SU-DHL-6 (cell line): ENCODE results near the gene ITPRIPL2.

Source experiments
- H2AFZ ChIP-seq: fragments of 200-600 bp; sonication (generic); 2 replicates; pipeline ENCODE4 v1.6.1; 2014; ENCODE audit warnings: low read depth, mild to moderate bottlenecking, moderate library complexity, mixed read lengths, antibody characterized with exemption, low read length; ENCODE audit not compliant: severe bottlenecking
- H3F3A ChIP-seq: fragments of 200-600 bp; shearing (Covaris generic); 2 replicates; pipeline ENCODE4 v1.6.0; 2016; ENCODE audit warnings: antibody characterized with exemption, mild to moderate bottlenecking; ENCODE audit not compliant: insufficient read depth
- H3K27ac ChIP-seq: fragments of 200-600 bp; sonication (generic); 2 replicates; pipeline ENCODE4 v1.5.1; 2016; ENCODE audit warnings: low read depth, mild to moderate bottlenecking, low read length, moderate library complexity, mixed read lengths
- H3K27me3 ChIP-seq: fragments of 200-600 bp; sonication (generic), shearing (Covaris generic); 2 replicates; pipeline ENCODE4 v1.6.0; 2014; ENCODE audit warnings: mild to moderate bottlenecking, low read length
- H3K36me3 ChIP-seq: fragments of 200-600 bp; sonication (generic); 2 replicates; pipeline ENCODE4 v1.6.1; 2014; ENCODE audit warnings: mild to moderate bottlenecking, low read length, mixed read lengths
- H3K4me2 ChIP-seq: fragments of 300-600, 200-600 bp; shearing (Covaris generic), sonication (generic); 2 replicates; pipeline ENCODE4 v1.6.0; 2014; ENCODE audit warnings: low read length, low read depth, mild to moderate bottlenecking; ENCODE audit not compliant: poor library complexity, severe bottlenecking
- H3K4me3 ChIP-seq: fragments of 200-600 bp; sonication (generic); 2 replicates; pipeline ENCODE4 v1.5.1; 2014; ENCODE audit warnings: antibody characterized with exemption, low read length, mild to moderate bottlenecking, mixed read lengths; ENCODE audit not compliant: insufficient read depth, poor library complexity, severe bottlenecking
- H3K79me2 ChIP-seq: fragments of 200-600 bp; sonication (generic); 2 replicates; pipeline ENCODE4 v1.6.1; 2014; ENCODE audit warnings: mild to moderate bottlenecking, low read length, moderate library complexity; ENCODE audit not compliant: insufficient read depth
- H3K9ac ChIP-seq: fragments of 200-600 bp; sonication (generic); 2 replicates; pipeline ENCODE4 v1.7.0; 2014; ENCODE audit warnings: mild to moderate bottlenecking, low read length
- H3K9me2 ChIP-seq: fragments of 200-600 bp; sonication (generic); replicated peaks from 2 replicates; pipeline ENCODE4 v1.6.1; 2014; ENCODE audit warnings: low read length; ENCODE audit not compliant: insufficient read depth
- H3K9me3 ChIP-seq: fragments of 200-600 bp; sonication (generic); 2 replicates; pipeline ENCODE4 v1.6.1; 2014; ENCODE audit warnings: low read length, mixed read lengths; ENCODE audit not compliant: insufficient read depth
- H4K20me1 ChIP-seq: fragments of 200-600 bp; sonication (generic); 2 replicates; pipeline ENCODE4 v1.6.1; 2014; ENCODE audit warnings: low read depth, mild to moderate bottlenecking, antibody characterized with exemption, low read length, moderate library complexity, mixed read lengths
- CTCF ChIP-seq: fragments of 200-600 bp; sonication (generic); IDR thresholded peaks from one replicate; pipeline ENCODE4 v1.5.1; 2017; ENCODE audit warnings: antibody characterized with exemption, mild to moderate bottlenecking, low read length, moderate library complexity; ENCODE audit not compliant: insufficient read depth, poor library complexity, severe bottlenecking
- EZH2phosphoT487 ChIP-seq: fragments of 200-600 bp; sonication (generic), shearing (Covaris generic); conservative IDR thresholded peaks from 2 replicates; pipeline ENCODE4 v1.6.1; 2018; ENCODE audit warnings: mild to moderate bottlenecking, antibody characterized with exemption, low read length, moderate library complexity, mixed read lengths

ITPRIPL2 gene

GRCh38 chr16:19138601-19139000 is 24.8 kb downstream of the ITPRIPL2 start:
- Histone ChIP-seq H3K27ac (no peak overlapping the region), H3F3A (no peaks in the 10 kb centered on the region), H4K20me1 (no peaks in the 10 kb centered on the region)

GRCh38 chr16:19139436-19140091 is 25.8 kb downstream of the ITPRIPL2 start:
- no peaks in the 10 kb centered on the region for H3K36me3 ChIP-seq
- H3K79me2 ChIP-seq: no peaks in the 10 kb centered on the region
- no peaks in the 10 kb centered on the region for H3F3A ChIP-seq
- H3K9ac ChIP-seq: no peak overlapping the region
- no peak overlapping the region for H3K27ac ChIP-seq
- no peak overlapping the region for H3K4me3 ChIP-seq
- no peak overlapping the region for H2AFZ ChIP-seq
- no peaks in the 10 kb centered on the region for H3K27me3 ChIP-seq
- H4K20me1 ChIP-seq: no peaks in the 10 kb centered on the region
- H3K9me2 ChIP-seq: no peaks in the 10 kb centered on the region
- H3K9me3 ChIP-seq: no peaks in the 10 kb centered on the region
- no peak overlapping the region for H3K4me2 ChIP-seq
- TF ChIP-seq CTCF (no peak), EZH2phosphoT487 (no peak)

More at GRCh38 chr16:19138601-19139000, 24.8 kb downstream of the ITPRIPL2 start:
- no peak overlapping the region for H2AFZ ChIP-seq
- no peak overlapping the region for H3K4me2 ChIP-seq
- H3K27me3 ChIP-seq: no peaks in the 10 kb centered on the region
- H3K9me3 ChIP-seq: no peaks in the 10 kb centered on the region
- TF ChIP-seq EZH2phosphoT487: no peak
- no peaks in the 10 kb centered on the region for H3K36me3 ChIP-seq
- no peak overlapping the region for H3K9ac ChIP-seq
- no peaks in the 10 kb centered on the region for H3K79me2 ChIP-seq
- no peak overlapping the region for H3K4me3 ChIP-seq
- no peaks in the 10 kb centered on the region for H3K9me2 ChIP-seq

DNA sequence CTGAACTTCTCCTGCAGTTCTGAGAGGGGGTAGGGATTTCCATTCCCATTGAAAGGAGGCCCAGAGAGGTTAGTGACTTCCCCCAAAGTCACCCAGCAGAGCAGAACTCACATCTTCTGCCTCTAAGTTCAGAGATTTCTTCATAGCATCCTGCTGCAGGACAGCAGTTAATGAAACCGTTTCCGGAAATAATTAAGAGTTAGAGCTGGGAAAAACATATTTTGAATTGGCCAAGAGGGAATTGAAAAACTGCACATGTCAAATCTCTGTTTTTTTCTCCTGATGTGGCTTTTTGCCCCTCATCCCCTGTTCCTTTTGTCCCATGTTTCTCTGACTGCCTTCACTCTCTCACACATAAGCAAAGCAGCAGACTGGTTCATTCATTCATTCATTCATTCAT is 26.6 kb downstream of the ITPRIPL2 start:
- no peaks in the 10 kb centered on the region for H3K79me2 ChIP-seq
- no peaks in the 10 kb centered on the region for H3K9me2 ChIP-seq
- H3K27me3 ChIP-seq: no peaks in the 10 kb centered on the region
- no peak overlapping the region for H2AFZ ChIP-seq
- H3K9me3 ChIP-seq: no peaks in the 10 kb centered on the region
- H3K4me2 ChIP-seq: no peak overlapping the region
- no peak overlapping the region for H3K9ac ChIP-seq
- H4K20me1 ChIP-seq: no peaks in the 10 kb centered on the region
- no peak overlapping the region for H3K4me3 ChIP-seq
- no peak for TF ChIP-seq CTCF
- TF ChIP-seq EZH2phosphoT487: no peak
- H3K27ac ChIP-seq: no peak overlapping the region
- H3K36me3 ChIP-seq: no peaks in the 10 kb centered on the region
- H3F3A ChIP-seq: no peaks in the 10 kb centered on the region

DNA sequence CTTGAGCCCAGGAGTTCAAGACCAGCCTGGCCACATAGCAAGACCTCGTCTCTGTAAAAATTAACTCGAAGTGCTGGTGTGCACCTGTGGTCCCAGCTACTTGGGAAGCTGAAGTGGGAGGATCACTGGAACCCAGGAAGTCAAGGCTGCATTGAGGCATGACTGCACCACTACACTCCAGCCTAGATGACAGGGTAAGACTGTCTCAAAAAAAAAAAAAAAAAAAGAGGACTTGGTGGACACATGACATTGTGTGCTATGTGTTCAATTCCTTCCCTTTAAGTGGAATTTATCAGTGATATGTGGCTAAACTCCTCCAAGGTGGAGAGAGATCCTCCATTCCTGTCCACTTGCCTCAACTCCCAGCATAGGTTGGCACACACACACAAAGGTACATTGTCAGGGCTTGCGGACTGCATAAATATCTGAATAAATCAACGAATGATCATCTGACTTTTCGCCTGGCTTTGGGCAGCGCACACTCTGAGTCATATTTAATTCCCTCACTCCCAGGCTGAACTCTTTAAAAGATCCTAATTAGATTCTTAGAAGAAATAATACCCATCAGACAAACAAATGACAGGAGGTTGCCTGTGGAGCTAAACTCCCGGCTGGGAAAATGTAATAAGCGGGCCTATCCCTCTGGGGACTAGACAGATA is 29.3 kb downstream of the ITPRIPL2 start:
- no peaks in the 10 kb centered on the region for H4K20me1 ChIP-seq
- H3K4me2 ChIP-seq: no peak overlapping the region
- TF ChIP-seq CTCF (no peak), EZH2phosphoT487 (no peak)
- H2AFZ ChIP-seq: no peak overlapping the region
- no peaks in the 10 kb centered on the region for H3K79me2 ChIP-seq
- no peak overlapping the region for H3K27ac ChIP-seq
- 0 out of 2 replicates have a peak, but pooled peaks cover 3% of the 10 kb centered on the region for H3K9me3 ChIP-seq
- H3K4me3 ChIP-seq: no peak overlapping the region
- H3F3A ChIP-seq: no peaks in the 10 kb centered on the region
- H3K9ac ChIP-seq: no peak overlapping the region
- H3K36me3 ChIP-seq: no peaks in the 10 kb centered on the region
- no peaks in the 10 kb centered on the region for H3K27me3 ChIP-seq
- no peaks in the 10 kb centered on the region for H3K9me2 ChIP-seq
